Caco-2 (cell line): ENCODE data around the gene PDE1C. TPM values are rescaled to one million over a fixed set of nuclear protein-coding genes. Genes with fewer than 3 reads are reported as not detected.

Experiments
- BruUV-seq: library from RNA; stranded (reverse); fragments of 400-500 nt; replicated peaks from 2 replicates; lab custom pipeline; 2021; lab: Mats Ljungman, UMichigan
- CTCF ChIA-PET: fragments of 300-600 bp; sonication (Branson Sonifier 250); formaldehyde crosslinking; loops from one replicate; lab custom pipeline; 2022; ENCODE audit warnings: antibody characterized with exemption; lab: Charles Lee
- POLR2A ChIA-PET: fragments of 300-600 bp; sonication (Branson Sonifier 250); formaldehyde crosslinking; loops from one replicate; lab custom pipeline; 2022; ENCODE audit warnings: antibody characterized with exemption; lab: Charles Lee
- DNase-seq, 2 experiments: peaks; one replicate each; pipeline versions ENCODE4 v3.0.0 to v3.0.0-alpha.2; 2020 to 2022
- H3K27me3 ChIP-seq: replicated peaks from 2 replicates; pipeline ENCODE4 v1.6.0; 2011; ENCODE audit warnings: low read length; ENCODE audit not compliant: control insufficient read depth, insufficient read depth
- H3K36me3 ChIP-seq: 2 replicates; pipeline ENCODE4 v1.5.1; 2011; ENCODE audit warnings: low read length; ENCODE audit not compliant: control insufficient read depth, insufficient read depth
- H3K4me1 ChIP-seq: fragments of 250-450 bp; sonication (Bioruptor Pico); 2 replicates; pipeline ENCODE4 v1.5.1; 2020; ENCODE audit warnings: mild to moderate bottlenecking
- H3K4me3 ChIP-seq: 2 replicates; pipeline ENCODE4 v1.5.1; 2011; ENCODE audit warnings: low read depth, mild to moderate bottlenecking, control low read depth, low read length
- H3K9me3 ChIP-seq: fragments of 250-450 bp; sonication (Bioruptor Pico); 2 replicates; pipeline ENCODE4 v1.5.1; 2020; ENCODE audit warnings: mild to moderate bottlenecking, moderate library complexity
- H3K27ac Mint-ChIP-seq: one replicate; pipeline ENCODE4 v1.8.0; 2022; ENCODE audit warnings: mixed read lengths; ENCODE audit not compliant: unreplicated experiment
- H3K27me3 Mint-ChIP-seq: one replicate; pipeline ENCODE4 v1.8.0; 2022; ENCODE audit warnings: mixed read lengths; ENCODE audit not compliant: insufficient read depth, unreplicated experiment
- H3K36me3 Mint-ChIP-seq: one replicate; pipeline ENCODE4 v1.8.0; 2022; ENCODE audit warnings: mild to moderate bottlenecking, mixed read lengths; ENCODE audit not compliant: insufficient read depth, unreplicated experiment
- H3K4me1 Mint-ChIP-seq: one replicate; pipeline ENCODE4 v1.8.0; 2022; ENCODE audit warnings: low read depth, mixed read lengths; ENCODE audit not compliant: unreplicated experiment
- H3K4me3 Mint-ChIP-seq: one replicate; pipeline ENCODE4 v1.8.0; 2022; ENCODE audit warnings: mild to moderate bottlenecking, moderate library complexity, mixed read lengths; ENCODE audit not compliant: unreplicated experiment
- H3K9me3 Mint-ChIP-seq: one replicate; pipeline ENCODE4 v1.8.0; 2022; ENCODE audit warnings: mixed read lengths; ENCODE audit not compliant: unreplicated experiment
- CTCF ChIP-seq, 2 experiments: fragments of 200-600 bp in 1 of 2; IDR thresholded peaks; 1 replicate in 1 of 2; 2 replicates in 1 of 2; pipeline versions ENCODE4 v1.5.1 to v1.8.0; 2011 to 2022; ENCODE audit warnings: antibody characterized with exemption in 1 of 2, control low read depth in 1 of 2, inconsistent platforms in 1 of 2, low read depth in 1 of 2, low read length in 1 of 2, mild to moderate bottlenecking in 1 of 2, moderate library complexity in 1 of 2; ENCODE audit not compliant: insufficient read depth in 1 of 2, severe bottlenecking in 1 of 2, unreplicated experiment in 1 of 2
- intact Hi-C: fragments of 100-400 bp; cut with micrococcal nuclease; formaldehyde crosslinking; loops from one replicate; pipeline ENCODE4 v1.10.0; 2022; ENCODE audit not compliant: unreplicated experiment
- total RNA-seq: library from RNA; stranded (reverse); gene quantifications from 2 replicates; pipeline ENCODE4 v1.2.3, GENCODE V29; 2022

Gene PDE1C
- total RNA-seq, 1 experiment from 2014 or later = not detected

GRCh38 chr7:31962246-31962645 lies 108.0 kb downstream of the PDE1C start:
- no peak overlapping the region for H3K4me3 ChIP-seq
- ChIA-PET CTCF (no interaction called here), POLR2A (no interaction called here)
- no peak for TF ChIP-seq CTCF (IDR thresholded peaks at IDR 0.05; ENCODE audit: insufficient read depth in 1 of 2, low read depth in 1 of 2, low read length in 1 of 2, severe bottlenecking in 1 of 2, unreplicated experiment in 1 of 2)
- no peaks in the 10 kb centered on the region for H3K27me3 Mint-ChIP-seq
- H3K4me3 Mint-ChIP-seq = no peak overlapping the region
- H3K4me1 Mint-ChIP-seq = no peaks in the 10 kb centered on the region
- H3K36me3 ChIP-seq = no peaks in the 10 kb centered on the region
- no peak for DNase-seq
- intact Hi-C loops = no loop called here
- peaks cover 3% of the 10 kb centered on the region; the same call in 1 of the 2 replicates for H3K9me3 ChIP-seq
- H3K27ac Mint-ChIP-seq = no peak overlapping the region
- no peaks in the 10 kb centered on the region for H3K27me3 ChIP-seq
- no peaks in the 10 kb centered on the region for H3K4me1 ChIP-seq
- H3K9me3 Mint-ChIP-seq = peaks cover 33% of the 10 kb centered on the region
- BruUV-seq = no TSS peak
- no peaks in the 10 kb centered on the region for H3K36me3 Mint-ChIP-seq

- POLR2A ChIA-PET = no interaction called here
- CTCF ChIA-PET = no interaction called here
Measured at GRCh38 chr7:31958226-31958625, 112.0 kb downstream of the PDE1C start.

GRCh38 chr7:31957756-31958155 lies 112.5 kb downstream of the PDE1C start:
- no peak overlapping the region for H3K4me3 Mint-ChIP-seq
- no peaks in the 10 kb centered on the region for H3K4me1 Mint-ChIP-seq
- H3K4me3 ChIP-seq = no peak overlapping the region
- CTCF ChIA-PET = no interaction called here
- POLR2A ChIA-PET = no interaction called here
- intact Hi-C loops = no loop called here
- no peaks in the 10 kb centered on the region for H3K9me3 ChIP-seq
- no peaks in the 10 kb centered on the region for H3K4me1 ChIP-seq
- no peak for TF ChIP-seq CTCF (IDR thresholded peaks at IDR 0.05; ENCODE audit: insufficient read depth in 1 of 2, low read depth in 1 of 2, low read length in 1 of 2, severe bottlenecking in 1 of 2, unreplicated experiment in 1 of 2)
- no peaks in the 10 kb centered on the region for H3K9me3 Mint-ChIP-seq
- H3K36me3 Mint-ChIP-seq = no peaks in the 10 kb centered on the region
- H3K36me3 ChIP-seq = no peaks in the 10 kb centered on the region
- H3K27ac Mint-ChIP-seq = no peak overlapping the region
- no peaks in the 10 kb centered on the region for H3K27me3 ChIP-seq
- no peaks in the 10 kb centered on the region for H3K27me3 Mint-ChIP-seq
- no TSS peak for BruUV-seq
- no peak for DNase-seq

More at GRCh38 chr7:31958226-31958625, 112.0 kb downstream of the PDE1C start:
- intact Hi-C loops = no loop called here
- Histone ChIP-seq H3K4me1 (no peaks in the 10 kb centered on the region), H3K9me3 (peaks cover under 1% of the 10 kb centered on the region; the same call in 1 of the 2 replicates), H3K27me3 (no peaks in the 10 kb centered on the region), H3K4me3 (no peak overlapping the region), H3K36me3 (no peaks in the 10 kb centered on the region)
- no peaks in the 10 kb centered on the region for H3K9me3 Mint-ChIP-seq
- no peak for TF ChIP-seq CTCF (IDR thresholded peaks at IDR 0.05; ENCODE audit: insufficient read depth in 1 of 2, low read depth in 1 of 2, low read length in 1 of 2, severe bottlenecking in 1 of 2, unreplicated experiment in 1 of 2)
- no TSS peak for BruUV-seq
- H3K36me3 Mint-ChIP-seq = no peaks in the 10 kb centered on the region
- no peak for DNase-seq
- H3K4me3 Mint-ChIP-seq = no peak overlapping the region
- no peak overlapping the region for H3K27ac Mint-ChIP-seq
- H3K27me3 Mint-ChIP-seq = no peaks in the 10 kb centered on the region
- no peaks in the 10 kb centered on the region for H3K4me1 Mint-ChIP-seq
